ENCODE results near the gene SEMA7A.

Gene SEMA7A

DNA sequence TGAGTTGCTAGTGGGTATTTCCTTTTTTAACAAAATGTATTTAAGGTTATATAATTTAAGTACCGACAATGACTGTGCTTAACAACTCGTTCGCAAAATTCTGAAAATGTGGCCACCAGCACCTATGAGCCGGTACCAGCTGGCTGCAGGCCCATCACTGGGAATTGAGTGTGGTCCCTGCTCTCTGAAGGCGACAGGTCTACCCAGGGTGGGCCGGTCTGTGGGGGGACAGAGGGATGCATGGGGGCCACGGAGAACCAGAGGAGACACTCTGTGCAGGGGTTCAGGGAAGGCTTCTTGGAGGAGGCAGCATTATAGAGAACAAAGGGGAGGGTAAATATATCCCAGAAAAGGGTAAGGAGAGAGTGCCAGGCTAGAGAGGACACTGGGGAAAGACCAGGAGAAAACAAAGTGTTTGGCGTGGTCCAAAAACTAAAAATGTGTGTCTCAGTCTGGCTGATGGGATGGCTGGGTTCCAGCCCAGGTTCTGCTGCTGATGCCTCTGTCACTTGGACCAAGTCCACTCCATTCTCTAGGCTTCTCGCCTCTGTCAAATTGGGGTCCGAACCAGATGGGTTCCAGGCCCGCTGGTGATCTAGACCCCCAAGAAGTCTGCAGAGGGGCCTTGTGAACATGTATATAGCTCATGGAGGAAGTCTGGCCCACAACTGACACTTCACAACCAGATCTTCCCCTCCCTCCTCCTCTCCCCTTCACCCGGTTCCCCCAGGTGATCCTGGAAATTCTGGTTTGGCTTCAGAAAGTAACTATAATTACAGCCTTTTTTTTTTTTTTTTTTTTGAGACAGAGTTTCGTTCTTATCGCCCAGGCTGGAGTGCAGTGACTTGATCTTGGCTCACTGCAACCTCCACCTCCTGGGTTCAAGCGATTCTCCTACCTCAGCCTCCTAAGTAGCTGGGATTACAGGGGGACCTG, 55.7 kb downstream of the SEMA7A start:
- no peak overlapping the region for H3K9ac ChIP-seq (ENCODE audit: low read length)
- H3K27me3 ChIP-seq (replicated peaks; ENCODE audit: insufficient read depth, low read length): no peaks in the 10 kb centered on the region
- no peaks in the 10 kb centered on the region for H3K36me3 ChIP-seq (replicated peaks; ENCODE audit: insufficient read depth, low read length)
- H3K27ac ChIP-seq (ENCODE audit: low read length): no peak overlapping the region
- H3K9me2 ChIP-seq (replicated peaks; ENCODE audit: insufficient read depth, low read length): no peaks in the 10 kb centered on the region
- no peak overlapping the region for H3K4me2 ChIP-seq (ENCODE audit: low read depth, low read length)
- H3K79me2 ChIP-seq (ENCODE audit: low read length): no peaks in the 10 kb centered on the region
- H2AFZ ChIP-seq (ENCODE audit: low read length): no peak overlapping the region
- no peak overlapping the region for H3K4me3 ChIP-seq (ENCODE audit: low read length)
- H3K9me3 ChIP-seq (replicated peaks; ENCODE audit: insufficient read depth, low read length): no peaks in the 10 kb centered on the region
- H4K20me1 ChIP-seq (ENCODE audit: insufficient read depth, low read length): no peaks in the 10 kb centered on the region
- DNase-seq: no peak
- H3K4me1 ChIP-seq (ENCODE audit: low read length): peaks cover 25% of the 10 kb centered on the region
- TF ChIP-seq EZH2 (optimal IDR thresholded peaks at IDR 0.05; ENCODE audit: low read depth, low read length) (no peak), EZH2phosphoT487 (IDR thresholded peaks at IDR 0.05; ENCODE audit: low read length) (no peak)
- TF ChIP-seq, protein P1, sequence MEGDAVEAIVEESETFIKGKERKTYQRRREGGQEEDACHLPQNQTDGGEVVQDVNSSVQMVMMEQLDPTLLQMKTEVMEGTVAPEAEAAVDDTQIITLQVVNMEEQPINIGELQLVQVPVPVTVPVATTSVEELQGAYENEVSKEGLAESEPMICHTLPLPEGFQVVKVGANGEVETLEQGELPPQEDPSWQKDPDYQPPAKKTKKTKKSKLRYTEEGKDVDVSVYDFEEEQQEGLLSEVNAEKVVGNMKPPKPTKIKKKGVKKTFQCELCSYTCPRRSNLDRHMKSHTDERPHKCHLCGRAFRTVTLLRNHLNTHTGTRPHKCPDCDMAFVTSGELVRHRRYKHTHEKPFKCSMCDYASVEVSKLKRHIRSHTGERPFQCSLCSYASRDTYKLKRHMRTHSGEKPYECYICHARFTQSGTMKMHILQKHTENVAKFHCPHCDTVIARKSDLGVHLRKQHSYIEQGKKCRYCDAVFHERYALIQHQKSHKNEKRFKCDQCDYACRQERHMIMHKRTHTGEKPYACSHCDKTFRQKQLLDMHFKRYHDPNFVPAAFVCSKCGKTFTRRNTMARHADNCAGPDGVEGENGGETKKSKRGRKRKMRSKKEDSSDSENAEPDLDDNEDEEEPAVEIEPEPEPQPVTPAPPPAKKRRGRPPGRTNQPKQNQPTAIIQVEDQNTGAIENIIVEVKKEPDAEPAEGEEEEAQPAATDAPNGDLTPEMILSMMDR (IDR thresholded peaks at IDR 0.05; ENCODE audit: low read length): no peak
- H3F3A ChIP-seq (ENCODE audit: insufficient read depth, low read length): peaks cover 13% of the 10 kb centered on the region

DNA sequence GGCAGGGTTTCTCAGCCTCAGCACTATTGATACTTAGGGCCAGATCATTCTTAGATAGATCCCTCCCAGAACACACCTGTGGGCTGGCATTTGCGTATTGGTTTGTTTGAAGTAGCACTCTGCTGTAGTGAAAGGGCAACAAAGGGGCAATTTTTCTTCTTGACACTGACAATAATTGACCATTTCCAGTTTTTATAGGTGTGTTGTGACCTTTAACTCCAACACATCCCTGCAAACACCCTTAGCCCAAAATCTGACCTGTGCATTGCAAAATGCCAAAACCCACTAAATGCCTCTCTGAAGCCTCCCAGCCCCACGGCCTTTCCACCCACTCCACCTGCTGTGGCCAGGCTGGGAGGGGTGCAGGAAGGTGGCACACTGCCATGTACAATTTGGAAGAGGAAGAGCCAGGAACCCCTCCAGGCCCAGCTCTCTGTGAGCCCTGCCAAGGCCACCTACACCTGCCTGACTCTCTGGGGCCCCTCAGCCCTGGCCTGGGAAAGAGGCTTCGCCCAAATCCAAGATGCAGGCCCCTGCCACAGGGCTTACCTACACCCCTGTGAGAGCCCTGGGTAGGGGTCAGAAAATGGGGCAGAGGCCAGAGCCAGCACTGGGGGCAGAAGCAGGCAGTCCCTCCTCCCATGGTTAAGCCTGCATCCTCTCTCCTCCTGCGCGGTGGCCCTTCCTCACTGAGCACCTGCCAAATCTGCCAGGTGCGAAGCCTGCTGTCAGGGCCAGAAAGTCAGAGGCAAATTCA, 56.8 kb downstream of the SEMA7A start:
- Histone ChIP-seq H3K36me3 (replicated peaks; ENCODE audit: insufficient read depth, low read length) (no peaks in the 10 kb centered on the region), H2AFZ (ENCODE audit: low read length) (no peak overlapping the region), H3K9me2 (replicated peaks; ENCODE audit: insufficient read depth, low read length) (no peaks in the 10 kb centered on the region), H3K4me1 (ENCODE audit: low read length) (peaks cover 15% of the 10 kb centered on the region), H3K4me3 (ENCODE audit: low read length) (no peak overlapping the region), H3K79me2 (ENCODE audit: low read length) (no peaks in the 10 kb centered on the region), H3K27me3 (replicated peaks; ENCODE audit: insufficient read depth, low read length) (no peaks in the 10 kb centered on the region), H3K4me2 (ENCODE audit: low read depth, low read length) (no peak overlapping the region), H4K20me1 (ENCODE audit: insufficient read depth, low read length) (no peaks in the 10 kb centered on the region), H3K27ac (ENCODE audit: low read length) (no peak overlapping the region), H3K9ac (ENCODE audit: low read length) (no peak overlapping the region), H3K9me3 (replicated peaks; ENCODE audit: insufficient read depth, low read length) (no peaks in the 10 kb centered on the region), H3F3A (ENCODE audit: insufficient read depth, low read length) (peaks cover 13% of the 10 kb centered on the region)
- DNase-seq: no peak
- TF ChIP-seq EZH2phosphoT487 (IDR thresholded peaks at IDR 0.05; ENCODE audit: low read length) (no peak), EZH2 (optimal IDR thresholded peaks at IDR 0.05; ENCODE audit: low read depth, low read length) (no peak)
- TF ChIP-seq, protein P1 (IDR thresholded peaks at IDR 0.05; ENCODE audit: low read length): no peak

DNA sequence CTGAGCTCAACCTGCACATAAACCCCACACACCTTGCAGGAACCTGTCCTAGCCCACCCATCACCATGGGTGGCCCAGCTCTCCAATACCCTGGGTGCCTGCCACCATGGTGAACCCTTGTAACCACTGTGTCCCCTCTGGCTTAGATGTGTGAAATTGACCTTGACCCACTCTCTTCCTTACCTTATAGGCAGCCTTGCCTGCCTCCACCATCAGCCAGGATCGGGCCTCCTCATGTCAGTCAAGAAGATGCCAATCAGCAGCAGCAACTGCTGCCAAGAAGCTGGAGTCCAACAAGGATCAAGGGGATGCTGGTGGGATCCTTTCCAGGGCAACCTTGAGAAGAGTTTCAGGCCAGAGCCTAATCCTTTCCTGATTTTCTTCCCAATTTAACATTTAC, 57.5 kb downstream of the SEMA7A start:
- H2AFZ ChIP-seq (ENCODE audit: low read length): no peak overlapping the region
- DNase-seq: no peak
- no peak overlapping the region for H3K4me3 ChIP-seq (ENCODE audit: low read length)
- H4K20me1 ChIP-seq (ENCODE audit: insufficient read depth, low read length): no peaks in the 10 kb centered on the region
- 0 out of 2 replicates have a peak, but pooled peaks cover under 1% of the 10 kb centered on the region for H3K27me3 ChIP-seq (replicated peaks; ENCODE audit: insufficient read depth, low read length)
- no peaks in the 10 kb centered on the region for H3K9me3 ChIP-seq (replicated peaks; ENCODE audit: insufficient read depth, low read length)
- H3F3A ChIP-seq (ENCODE audit: insufficient read depth, low read length): peaks cover 13% of the 10 kb centered on the region
- no peaks in the 10 kb centered on the region for H3K79me2 ChIP-seq (ENCODE audit: low read length)
- H3K36me3 ChIP-seq (replicated peaks; ENCODE audit: insufficient read depth, low read length): no peaks in the 10 kb centered on the region
- no peak for TF ChIP-seq EZH2phosphoT487 (IDR thresholded peaks at IDR 0.05; ENCODE audit: low read length)
- no peak for TF ChIP-seq EZH2 (optimal IDR thresholded peaks at IDR 0.05; ENCODE audit: low read depth, low read length)
- TF ChIP-seq, protein P1 (IDR thresholded peaks at IDR 0.05; ENCODE audit: low read length): no peak
- peaks cover 12% of the 10 kb centered on the region; the same call in 1 of the 2 replicates for H3K4me1 ChIP-seq (ENCODE audit: low read length)
- no peak overlapping the region for H3K4me2 ChIP-seq (ENCODE audit: low read depth, low read length)
- H3K9ac ChIP-seq (ENCODE audit: low read length): no peak overlapping the region
- H3K9me2 ChIP-seq (replicated peaks; ENCODE audit: insufficient read depth, low read length): no peaks in the 10 kb centered on the region
- no peak overlapping the region for H3K27ac ChIP-seq (ENCODE audit: low read length)
